Measurements from ENCODE around the gene TMCO4. TPM values are rescaled to one million over a fixed set of nuclear protein-coding genes. Genes with fewer than 3 reads are reported as not detected.

TMCO4 gene
- total and polyA plus RNA-seq, 2 donors (not counting 1 experiment from before 2014, with no cell fraction given) = 12.5 to 24.3 TPM

DNA sequence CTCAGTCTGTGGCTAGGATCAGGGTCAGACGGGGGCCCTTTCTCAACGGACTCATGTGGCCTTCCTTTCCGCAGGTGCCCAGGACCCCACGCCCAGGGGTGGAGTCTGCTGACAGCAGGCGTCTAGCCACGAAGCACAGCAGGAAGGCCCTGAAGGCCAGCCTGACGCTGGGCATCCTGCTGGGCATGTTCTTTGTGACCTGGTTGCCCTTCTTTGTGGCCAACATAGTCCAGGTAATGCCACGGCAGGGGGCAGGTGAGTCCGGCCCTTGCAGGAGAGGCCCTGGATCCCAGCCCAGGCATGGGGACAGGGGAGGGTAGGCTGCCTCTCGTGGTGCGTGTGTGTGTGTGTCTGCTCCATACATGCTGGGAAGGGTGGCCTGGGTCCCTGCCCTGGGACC lies 121.2 kb downstream of the TMCO4 start:
- TF ChIP-seq, protein P1, sequence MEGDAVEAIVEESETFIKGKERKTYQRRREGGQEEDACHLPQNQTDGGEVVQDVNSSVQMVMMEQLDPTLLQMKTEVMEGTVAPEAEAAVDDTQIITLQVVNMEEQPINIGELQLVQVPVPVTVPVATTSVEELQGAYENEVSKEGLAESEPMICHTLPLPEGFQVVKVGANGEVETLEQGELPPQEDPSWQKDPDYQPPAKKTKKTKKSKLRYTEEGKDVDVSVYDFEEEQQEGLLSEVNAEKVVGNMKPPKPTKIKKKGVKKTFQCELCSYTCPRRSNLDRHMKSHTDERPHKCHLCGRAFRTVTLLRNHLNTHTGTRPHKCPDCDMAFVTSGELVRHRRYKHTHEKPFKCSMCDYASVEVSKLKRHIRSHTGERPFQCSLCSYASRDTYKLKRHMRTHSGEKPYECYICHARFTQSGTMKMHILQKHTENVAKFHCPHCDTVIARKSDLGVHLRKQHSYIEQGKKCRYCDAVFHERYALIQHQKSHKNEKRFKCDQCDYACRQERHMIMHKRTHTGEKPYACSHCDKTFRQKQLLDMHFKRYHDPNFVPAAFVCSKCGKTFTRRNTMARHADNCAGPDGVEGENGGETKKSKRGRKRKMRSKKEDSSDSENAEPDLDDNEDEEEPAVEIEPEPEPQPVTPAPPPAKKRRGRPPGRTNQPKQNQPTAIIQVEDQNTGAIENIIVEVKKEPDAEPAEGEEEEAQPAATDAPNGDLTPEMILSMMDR (conservative IDR thresholded peaks at IDR 0.05 in 1 of 2, IDR thresholded peaks at IDR 0.05 in 1 of 2; ENCODE audit: low read depth in 1 of 2, low read length in 2 of 2) = no peak
- no peak for TF ChIP-seq EZH2 (IDR thresholded peaks at IDR 0.05; ENCODE audit: low read length, missing control alignments)
- no peak for DNase-seq (ENCODE audit: low read depth in 2 of 2)
- Histone ChIP-seq H3K9me3 (ENCODE audit: control insufficient read depth, insufficient read depth, low read depth, low read length) (no peaks in the 10 kb centered on the region), H4K20me1 (ENCODE audit: control insufficient read depth, extremely low read depth, insufficient read depth, low read length) (no peaks in the 10 kb centered on the region), H3K9ac (ENCODE audit: insufficient read depth, low read length) (no peak overlapping the region), H3K27ac (ENCODE audit: insufficient read depth, low read length) (no peak overlapping the region), H2AFZ (ENCODE audit: low read length) (no peak overlapping the region), H3K27me3 (ENCODE audit: control insufficient read depth, insufficient read depth, low read length) (no peaks in the 10 kb centered on the region), H3K4me2 (ENCODE audit: extremely low read depth, insufficient read depth, low read length) (no peak overlapping the region), H3K4me1 (ENCODE audit: control insufficient read depth, extremely low read depth, insufficient read depth, low read length) (peaks cover 4% of the 10 kb centered on the region), H3K79me2 (ENCODE audit: control insufficient read depth, insufficient read depth, low read length) (no peaks in the 10 kb centered on the region), H3K36me3 (ENCODE audit: control insufficient read depth, insufficient read depth, low read length) (no peaks in the 10 kb centered on the region), H3K4me3 (replicated peaks in 1 of 4; ENCODE audit: control extremely low read depth in 1 of 4, insufficient read depth in 1 of 4, low read depth in 3 of 4, low read length in 4 of 4) (no peak overlapping the region)

DNA sequence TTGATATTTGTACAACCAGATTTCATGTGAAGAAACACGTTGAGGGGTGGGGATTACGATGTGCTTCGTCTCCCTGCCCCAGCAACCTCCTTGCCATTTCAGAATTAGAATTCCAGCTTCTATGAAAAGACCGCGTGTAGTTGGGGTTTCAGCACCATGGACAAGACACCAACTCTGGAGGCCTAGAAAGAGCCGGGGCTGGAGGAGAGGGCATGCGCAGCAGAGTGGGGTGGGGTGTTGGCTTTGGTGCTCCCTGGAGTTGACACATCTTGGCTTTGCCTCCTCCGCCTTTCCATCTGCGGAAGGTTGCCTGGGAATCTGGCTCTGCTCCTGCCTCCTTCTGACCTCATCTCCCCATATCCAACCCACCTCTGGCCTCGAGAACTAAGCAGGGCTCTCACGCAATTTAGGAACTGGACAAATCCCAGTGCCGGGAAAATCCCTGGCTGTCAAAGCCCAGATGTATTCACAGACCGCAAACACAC lies 123.2 kb downstream of the TMCO4 start:
- DNase-seq (ENCODE audit: low read depth in 2 of 2) = peak; percentile 64 to 70

DNA sequence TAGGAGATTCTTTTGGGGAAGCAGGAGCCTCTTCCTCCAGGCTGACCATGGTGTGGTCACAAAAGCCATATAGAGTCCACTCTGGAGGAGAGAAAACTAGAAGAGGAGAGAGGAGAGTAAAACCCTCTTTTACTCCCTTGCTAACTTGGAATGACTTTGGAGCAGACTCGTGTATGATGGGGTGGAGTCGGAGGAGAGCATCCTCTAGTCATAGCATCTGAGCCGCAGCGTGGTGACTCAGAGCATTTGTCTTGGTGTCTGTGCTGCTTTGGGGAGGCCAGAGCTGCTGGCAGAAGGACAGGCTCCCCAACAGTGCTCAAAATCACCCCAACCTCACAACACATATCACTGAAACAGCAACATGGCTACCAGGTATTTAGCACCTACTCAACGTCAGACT lies 123.9 kb downstream of the TMCO4 start:
- no peak overlapping the region for H3K9ac ChIP-seq (ENCODE audit: insufficient read depth, low read length)
- no peak overlapping the region for H3K4me2 ChIP-seq (ENCODE audit: extremely low read depth, insufficient read depth, low read length)
- peaks cover 4% of the 10 kb centered on the region for H3K27me3 ChIP-seq (ENCODE audit: control insufficient read depth, insufficient read depth, low read length)
- no peaks in the 10 kb centered on the region for H3K36me3 ChIP-seq (ENCODE audit: control insufficient read depth, insufficient read depth, low read length)
- no peak overlapping the region for H3K27ac ChIP-seq (ENCODE audit: insufficient read depth, low read length)
- H3K4me3 ChIP-seq (replicated peaks in 1 of 4; ENCODE audit: control extremely low read depth in 1 of 4, insufficient read depth in 1 of 4, low read depth in 3 of 4, low read length in 4 of 4) = no peak overlapping the region
- no peaks in the 10 kb centered on the region for H3K4me1 ChIP-seq (ENCODE audit: control insufficient read depth, extremely low read depth, insufficient read depth, low read length)
- TF ChIP-seq, protein P1 (conservative IDR thresholded peaks at IDR 0.05 in 1 of 2, IDR thresholded peaks at IDR 0.05 in 1 of 2; ENCODE audit: low read depth in 1 of 2, low read length in 2 of 2) = no peak
- no peak for TF ChIP-seq EZH2 (IDR thresholded peaks at IDR 0.05; ENCODE audit: low read length, missing control alignments)
- H3K79me2 ChIP-seq (ENCODE audit: control insufficient read depth, insufficient read depth, low read length) = no peaks in the 10 kb centered on the region
- H4K20me1 ChIP-seq (ENCODE audit: control insufficient read depth, extremely low read depth, insufficient read depth, low read length) = no peaks in the 10 kb centered on the region
- no peaks in the 10 kb centered on the region for H3K9me3 ChIP-seq (ENCODE audit: control insufficient read depth, insufficient read depth, low read depth, low read length)
- no peak for DNase-seq (ENCODE audit: low read depth in 2 of 2)
- H2AFZ ChIP-seq (ENCODE audit: low read length) = no peak overlapping the region

More for the DNA sequence above, 123.2 kb downstream of the TMCO4 start:
- H3K27me3 ChIP-seq (ENCODE audit: control insufficient read depth, insufficient read depth, low read length) = peaks cover 4% of the 10 kb centered on the region
- H3K9me3 ChIP-seq (ENCODE audit: control insufficient read depth, insufficient read depth, low read depth, low read length) = no peaks in the 10 kb centered on the region
- H3K79me2 ChIP-seq (ENCODE audit: control insufficient read depth, insufficient read depth, low read length) = no peaks in the 10 kb centered on the region
- no peaks in the 10 kb centered on the region for H3K36me3 ChIP-seq (ENCODE audit: control insufficient read depth, insufficient read depth, low read length)
- no peaks in the 10 kb centered on the region for H3K4me1 ChIP-seq (ENCODE audit: control insufficient read depth, extremely low read depth, insufficient read depth, low read length)
- no peak for TF ChIP-seq EZH2 (IDR thresholded peaks at IDR 0.05; ENCODE audit: low read length, missing control alignments)
- TF ChIP-seq, protein P1 (conservative IDR thresholded peaks at IDR 0.05 in 1 of 2, IDR thresholded peaks at IDR 0.05 in 1 of 2; ENCODE audit: low read depth in 1 of 2, low read length in 2 of 2) = no peak
- no peak overlapping the region for H3K4me3 ChIP-seq (replicated peaks in 1 of 4; ENCODE audit: control extremely low read depth in 1 of 4, insufficient read depth in 1 of 4, low read depth in 3 of 4, low read length in 4 of 4)
- H3K9ac ChIP-seq (ENCODE audit: insufficient read depth, low read length) = no peak overlapping the region
- no peak overlapping the region for H2AFZ ChIP-seq (ENCODE audit: low read length)
- H3K27ac ChIP-seq (ENCODE audit: insufficient read depth, low read length) = no peak overlapping the region
- H3K4me2 ChIP-seq (ENCODE audit: extremely low read depth, insufficient read depth, low read length) = no peak overlapping the region
- H4K20me1 ChIP-seq (ENCODE audit: control insufficient read depth, extremely low read depth, insufficient read depth, low read length) = no peaks in the 10 kb centered on the region

Data from fibroblast of lung (primary cell).